ENCODE measurements around the gene MIPOL1. TPM values are rescaled to one million over a fixed set of nuclear protein-coding genes. Genes with fewer than 3 reads are reported as not detected.

MIPOL1 gene
- total and polyA plus RNA-seq, 2 of the 13 experiments (the other 11 are each of a cell fraction or from before 2014, with no cell fraction given), result 8.6 to 34.2 TPM

DNA sequence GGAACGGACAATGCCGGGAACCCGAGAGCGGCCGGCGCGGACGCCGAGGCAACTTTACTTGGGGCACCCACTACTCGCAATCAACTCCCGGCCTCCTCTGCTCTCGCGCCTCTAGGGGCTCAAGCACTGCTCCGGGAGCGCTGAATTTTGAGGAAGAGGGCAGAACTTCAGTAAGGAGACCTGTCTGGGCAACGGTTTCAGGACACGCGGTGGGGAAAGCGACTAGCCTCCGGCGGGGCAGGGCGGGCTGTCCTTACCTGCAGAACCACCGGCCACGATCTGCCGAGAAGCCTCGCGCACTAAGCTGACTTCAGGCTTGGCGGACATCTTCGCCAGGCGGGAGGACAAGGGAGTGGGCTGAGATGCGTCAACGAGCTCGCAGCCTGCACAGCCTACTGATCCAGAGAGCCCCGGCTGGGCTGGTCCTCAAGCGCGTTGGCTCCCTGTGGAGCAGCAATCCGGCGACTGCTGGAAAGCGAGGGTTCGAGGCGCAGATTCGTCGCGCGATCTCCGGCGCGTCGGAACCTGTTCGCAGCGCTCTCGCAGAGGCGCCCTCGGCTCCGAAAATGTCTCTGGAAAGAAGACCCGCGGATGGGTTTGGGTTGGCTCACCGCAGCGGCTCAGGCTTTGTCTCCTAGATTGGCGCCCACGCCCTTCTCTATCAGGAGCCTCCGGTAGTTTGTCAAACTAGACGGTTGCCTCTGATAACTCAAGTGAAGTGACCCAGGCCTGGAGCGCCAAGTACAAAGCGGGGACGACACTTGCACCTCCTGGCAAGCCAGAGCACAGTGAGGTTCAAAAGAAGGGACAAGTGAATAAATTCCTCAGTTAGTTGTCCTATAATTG is 25.5 kb upstream of the MIPOL1 start, which contains the start of gene SLC25A21 (continued):
- TF ChIP-seq, protein P1, sequence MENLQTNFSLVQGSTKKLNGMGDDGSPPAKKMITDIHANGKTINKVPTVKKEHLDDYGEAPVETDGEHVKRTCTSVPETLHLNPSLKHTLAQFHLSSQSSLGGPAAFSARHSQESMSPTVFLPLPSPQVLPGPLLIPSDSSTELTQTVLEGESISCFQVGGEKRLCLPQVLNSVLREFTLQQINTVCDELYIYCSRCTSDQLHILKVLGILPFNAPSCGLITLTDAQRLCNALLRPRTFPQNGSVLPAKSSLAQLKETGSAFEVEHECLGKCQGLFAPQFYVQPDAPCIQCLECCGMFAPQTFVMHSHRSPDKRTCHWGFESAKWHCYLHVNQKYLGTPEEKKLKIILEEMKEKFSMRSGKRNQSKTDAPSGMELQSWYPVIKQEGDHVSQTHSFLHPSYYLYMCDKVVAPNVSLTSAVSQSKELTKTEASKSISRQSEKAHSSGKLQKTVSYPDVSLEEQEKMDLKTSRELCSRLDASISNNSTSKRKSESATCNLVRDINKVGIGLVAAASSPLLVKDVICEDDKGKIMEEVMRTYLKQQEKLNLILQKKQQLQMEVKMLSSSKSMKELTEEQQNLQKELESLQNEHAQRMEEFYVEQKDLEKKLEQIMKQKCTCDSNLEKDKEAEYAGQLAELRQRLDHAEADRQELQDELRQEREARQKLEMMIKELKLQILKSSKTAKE (CRISPR knock-in tag; IDR thresholded peaks at IDR 0.05; ENCODE audit: borderline replicate concordance), result peak; percentile 67; the same call in 1 of the 2 replicates
- TF ChIP-seq KDM5A (IDR thresholded peaks at IDR 0.05; ENCODE audit: borderline replicate concordance, low read length) (peak; percentile 80), RAD21 (CRISPR knock-in tag; IDR thresholded peaks at IDR 0.05) (peak; percentile 60), GATAD1 (CRISPR knock-in tag; IDR thresholded peaks at IDR 0.05) (peak; percentile 94), ZNF383 (CRISPR knock-in tag; IDR thresholded peaks at IDR 0.05; ENCODE audit: borderline replicate concordance) (peak; percentile 33; the same call in 1 of the 2 replicates), ZNF749 (CRISPR knock-in tag; IDR thresholded peaks at IDR 0.05; ENCODE audit: borderline replicate concordance) (no peak; the same call in 1 of the 2 replicates), KAT8 (CRISPR knock-in tag; IDR thresholded peaks at IDR 0.05) (peak; percentile 97), TAF15 (IDR thresholded peaks at IDR 0.05; ENCODE audit: low read depth, low read length, poor library complexity, severe bottlenecking) (peak; percentile 86), MYC (CRISPR knock-in tag; IDR thresholded peaks at IDR 0.05; ENCODE audit: borderline replicate concordance) (peak; percentile 91)
- TF ChIP-seq, protein P2, sequence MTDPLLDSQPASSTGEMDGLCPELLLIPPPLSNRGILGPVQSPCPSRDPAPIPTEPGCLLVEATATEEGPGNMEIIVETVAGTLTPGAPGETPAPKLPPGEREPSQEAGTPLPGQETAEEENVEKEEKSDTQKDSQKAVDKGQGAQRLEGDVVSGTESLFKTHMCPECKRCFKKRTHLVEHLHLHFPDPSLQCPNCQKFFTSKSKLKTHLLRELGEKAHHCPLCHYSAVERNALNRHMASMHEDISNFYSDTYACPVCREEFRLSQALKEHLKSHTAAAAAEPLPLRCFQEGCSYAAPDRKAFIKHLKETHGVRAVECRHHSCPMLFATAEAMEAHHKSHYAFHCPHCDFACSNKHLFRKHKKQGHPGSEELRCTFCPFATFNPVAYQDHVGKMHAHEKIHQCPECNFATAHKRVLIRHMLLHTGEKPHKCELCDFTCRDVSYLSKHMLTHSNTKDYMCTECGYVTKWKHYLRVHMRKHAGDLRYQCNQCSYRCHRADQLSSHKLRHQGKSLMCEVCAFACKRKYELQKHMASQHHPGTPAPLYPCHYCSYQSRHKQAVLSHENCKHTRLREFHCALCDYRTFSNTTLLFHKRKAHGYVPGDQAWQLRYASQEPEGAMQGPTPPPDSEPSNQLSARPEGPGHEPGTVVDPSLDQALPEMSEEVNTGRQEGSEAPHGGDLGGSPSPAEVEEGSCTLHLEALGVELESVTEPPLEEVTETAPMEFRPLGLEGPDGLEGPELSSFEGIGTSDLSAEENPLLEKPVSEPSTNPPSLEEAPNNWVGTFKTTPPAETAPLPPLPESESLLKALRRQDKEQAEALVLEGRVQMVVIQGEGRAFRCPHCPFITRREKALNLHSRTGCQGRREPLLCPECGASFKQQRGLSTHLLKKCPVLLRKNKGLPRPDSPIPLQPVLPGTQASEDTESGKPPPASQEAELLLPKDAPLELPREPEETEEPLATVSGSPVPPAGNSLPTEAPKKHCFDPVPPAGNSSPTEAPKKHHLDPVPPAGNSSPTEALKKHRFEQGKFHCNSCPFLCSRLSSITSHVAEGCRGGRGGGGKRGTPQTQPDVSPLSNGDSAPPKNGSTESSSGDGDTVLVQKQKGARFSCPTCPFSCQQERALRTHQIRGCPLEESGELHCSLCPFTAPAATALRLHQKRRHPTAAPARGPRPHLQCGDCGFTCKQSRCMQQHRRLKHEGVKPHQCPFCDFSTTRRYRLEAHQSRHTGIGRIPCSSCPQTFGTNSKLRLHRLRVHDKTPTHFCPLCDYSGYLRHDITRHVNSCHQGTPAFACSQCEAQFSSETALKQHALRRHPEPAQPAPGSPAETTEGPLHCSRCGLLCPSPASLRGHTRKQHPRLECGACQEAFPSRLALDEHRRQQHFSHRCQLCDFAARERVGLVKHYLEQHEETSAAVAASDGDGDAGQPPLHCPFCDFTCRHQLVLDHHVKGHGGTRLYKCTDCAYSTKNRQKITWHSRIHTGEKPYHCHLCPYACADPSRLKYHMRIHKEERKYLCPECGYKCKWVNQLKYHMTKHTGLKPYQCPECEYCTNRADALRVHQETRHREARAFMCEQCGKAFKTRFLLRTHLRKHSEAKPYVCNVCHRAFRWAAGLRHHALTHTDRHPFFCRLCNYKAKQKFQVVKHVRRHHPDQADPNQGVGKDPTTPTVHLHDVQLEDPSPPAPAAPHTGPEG (CRISPR knock-in tag; IDR thresholded peaks at IDR 0.05), result peak; percentile 90; the same call in 1 of the 2 replicates
- TF ChIP-seq, protein P3, sequence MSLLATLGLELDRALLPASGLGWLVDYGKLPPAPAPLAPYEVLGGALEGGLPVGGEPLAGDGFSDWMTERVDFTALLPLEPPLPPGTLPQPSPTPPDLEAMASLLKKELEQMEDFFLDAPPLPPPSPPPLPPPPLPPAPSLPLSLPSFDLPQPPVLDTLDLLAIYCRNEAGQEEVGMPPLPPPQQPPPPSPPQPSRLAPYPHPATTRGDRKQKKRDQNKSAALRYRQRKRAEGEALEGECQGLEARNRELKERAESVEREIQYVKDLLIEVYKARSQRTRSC (CRISPR knock-in tag; IDR thresholded peaks at IDR 0.05; ENCODE audit: low read depth), result peak; percentile 87; the same call in 1 of the 2 replicates
- TF ChIP-seq, protein P4, sequence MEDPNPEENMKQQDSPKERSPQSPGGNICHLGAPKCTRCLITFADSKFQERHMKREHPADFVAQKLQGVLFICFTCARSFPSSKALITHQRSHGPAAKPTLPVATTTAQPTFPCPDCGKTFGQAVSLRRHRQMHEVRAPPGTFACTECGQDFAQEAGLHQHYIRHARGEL (CRISPR knock-in tag; IDR thresholded peaks at IDR 0.05), result peak; percentile 74; the same call in 1 of the 2 replicates
- TF ChIP-seq, protein P5, sequence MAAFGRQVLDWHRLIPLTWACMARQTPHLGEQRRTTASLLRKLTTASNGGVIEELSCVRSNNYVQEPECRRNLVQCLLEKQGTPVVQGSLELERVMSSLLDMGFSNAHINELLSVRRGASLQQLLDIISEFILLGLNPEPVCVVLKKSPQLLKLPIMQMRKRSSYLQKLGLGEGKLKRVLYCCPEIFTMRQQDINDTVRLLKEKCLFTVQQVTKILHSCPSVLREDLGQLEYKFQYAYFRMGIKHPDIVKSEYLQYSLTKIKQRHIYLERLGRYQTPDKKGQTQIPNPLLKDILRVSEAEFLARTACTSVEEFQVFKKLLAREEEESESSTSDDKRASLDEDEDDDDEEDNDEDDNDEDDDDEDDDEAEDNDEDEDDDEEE (CRISPR knock-in tag; IDR thresholded peaks at IDR 0.05), result peak; percentile 98
